ENCODE data around the gene RPSA.

The RPSA gene

DNA sequence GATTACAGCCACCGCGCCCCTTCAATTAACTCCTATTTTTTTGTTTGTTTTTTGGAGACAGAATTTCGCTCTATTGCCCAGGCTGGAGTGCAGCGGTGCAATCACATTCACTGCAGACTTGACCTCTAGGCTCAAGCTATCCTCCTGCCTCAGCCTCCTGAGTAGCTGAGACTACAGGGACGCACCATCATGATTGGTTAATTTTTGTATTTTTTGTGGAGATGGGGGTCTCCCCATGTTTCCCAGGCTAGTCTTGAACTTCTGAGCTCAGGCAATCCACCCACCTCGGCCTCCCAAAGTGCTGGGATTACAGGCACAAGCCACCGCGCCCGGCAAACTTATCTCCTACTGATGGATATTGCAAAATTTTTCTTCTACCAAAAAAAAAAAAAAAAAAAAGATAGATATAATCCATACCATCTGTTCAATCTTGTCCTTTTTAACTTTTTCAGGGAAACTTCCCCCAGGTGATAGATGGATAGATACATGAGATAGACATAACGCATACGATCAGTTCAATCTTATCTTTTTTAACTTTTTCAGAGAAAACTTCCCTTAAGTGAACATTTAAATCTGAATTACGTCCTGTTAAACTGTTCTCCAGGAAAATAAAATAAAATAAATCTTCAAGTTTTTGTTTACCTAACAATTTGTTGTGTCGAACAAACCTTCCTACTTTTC is 693 bp upstream of the RPSA start:
- TF ChIP-seq, protein P1, sequence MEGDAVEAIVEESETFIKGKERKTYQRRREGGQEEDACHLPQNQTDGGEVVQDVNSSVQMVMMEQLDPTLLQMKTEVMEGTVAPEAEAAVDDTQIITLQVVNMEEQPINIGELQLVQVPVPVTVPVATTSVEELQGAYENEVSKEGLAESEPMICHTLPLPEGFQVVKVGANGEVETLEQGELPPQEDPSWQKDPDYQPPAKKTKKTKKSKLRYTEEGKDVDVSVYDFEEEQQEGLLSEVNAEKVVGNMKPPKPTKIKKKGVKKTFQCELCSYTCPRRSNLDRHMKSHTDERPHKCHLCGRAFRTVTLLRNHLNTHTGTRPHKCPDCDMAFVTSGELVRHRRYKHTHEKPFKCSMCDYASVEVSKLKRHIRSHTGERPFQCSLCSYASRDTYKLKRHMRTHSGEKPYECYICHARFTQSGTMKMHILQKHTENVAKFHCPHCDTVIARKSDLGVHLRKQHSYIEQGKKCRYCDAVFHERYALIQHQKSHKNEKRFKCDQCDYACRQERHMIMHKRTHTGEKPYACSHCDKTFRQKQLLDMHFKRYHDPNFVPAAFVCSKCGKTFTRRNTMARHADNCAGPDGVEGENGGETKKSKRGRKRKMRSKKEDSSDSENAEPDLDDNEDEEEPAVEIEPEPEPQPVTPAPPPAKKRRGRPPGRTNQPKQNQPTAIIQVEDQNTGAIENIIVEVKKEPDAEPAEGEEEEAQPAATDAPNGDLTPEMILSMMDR (IDR thresholded peaks at IDR 0.05; ENCODE audit: control insufficient read depth, extremely low read depth, insufficient read depth), result no peak
- H3K4me3 ChIP-seq (ENCODE audit: low read depth, low read length), result peak overlapping the region; percentile 94
- DNase-seq (ENCODE audit: low read depth), result no peak

DNA sequence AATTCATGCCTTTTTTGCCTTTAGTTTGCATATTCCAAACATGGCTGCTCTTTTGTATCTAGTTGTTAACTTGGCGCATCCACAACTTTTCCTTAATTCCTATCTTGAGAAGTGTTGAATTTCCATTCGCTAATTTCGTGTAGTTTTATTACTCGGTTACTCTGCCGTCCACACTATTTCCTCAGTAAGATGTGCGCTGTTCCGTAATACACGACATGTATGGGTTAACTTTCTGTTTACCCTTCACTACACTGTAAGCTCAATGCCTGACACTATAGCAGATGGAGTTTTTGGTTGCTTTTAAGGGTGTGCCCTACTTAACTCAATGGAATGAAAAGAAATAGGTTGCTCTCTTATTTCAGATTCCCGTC is 724 bp downstream of the RPSA start:
- no peak for DNase-seq (ENCODE audit: low read depth)
- TF ChIP-seq, protein P1 (IDR thresholded peaks at IDR 0.05; ENCODE audit: control insufficient read depth, extremely low read depth, insufficient read depth), result no peak
- H3K4me3 ChIP-seq (ENCODE audit: low read depth, low read length), result peak overlapping the region; percentile 94

GRCh38 chr3:39407773-39408492 is 1.4 kb downstream of the RPSA start:
- no peak for DNase-seq (ENCODE audit: low read depth)
- H3K4me3 ChIP-seq (ENCODE audit: low read depth, low read length), result peak overlapping the region; percentile 94
- TF ChIP-seq, protein P1 (IDR thresholded peaks at IDR 0.05; ENCODE audit: control insufficient read depth, extremely low read depth, insufficient read depth), result no peak

DNA sequence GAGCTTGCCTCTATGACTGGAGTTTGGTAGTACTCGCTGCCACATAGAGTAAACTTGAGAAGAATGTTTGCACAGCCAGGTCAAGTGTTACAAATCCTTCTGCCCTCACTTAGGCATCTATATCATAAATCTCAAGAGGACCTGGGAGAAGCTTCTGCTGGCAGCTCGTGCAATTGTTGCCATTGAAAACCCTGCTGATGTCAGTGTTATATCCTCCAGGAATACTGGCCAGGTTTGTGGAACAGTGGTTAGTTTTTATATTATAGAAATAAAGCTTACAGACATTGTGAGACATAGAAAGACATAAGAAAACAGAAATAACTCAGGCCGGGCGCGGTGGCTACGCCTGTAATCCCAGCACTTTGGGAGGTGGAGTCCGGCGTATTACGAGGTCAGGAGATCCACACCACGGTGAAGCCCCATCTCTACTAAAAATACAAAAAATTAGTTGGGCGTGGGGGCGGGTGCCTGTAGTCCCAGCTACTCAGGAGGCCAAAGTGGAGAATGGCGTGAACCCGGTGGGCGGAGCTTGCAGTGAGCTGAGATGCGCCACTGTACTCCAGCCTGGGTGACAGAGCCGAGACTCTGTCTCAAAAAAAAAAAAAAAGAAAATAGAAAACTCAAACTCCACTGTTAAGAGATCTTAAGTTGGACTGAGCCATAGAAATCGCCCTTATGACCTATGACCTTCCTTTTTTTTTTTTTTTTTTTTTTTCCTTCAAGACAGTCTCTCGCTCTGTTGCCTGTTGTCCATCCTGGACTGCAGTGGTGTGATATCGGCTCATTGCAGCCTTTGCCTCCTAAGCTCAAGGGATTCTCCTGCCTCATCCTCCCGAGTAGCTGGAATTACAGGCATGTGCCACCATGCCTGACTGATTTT is 2.2 kb downstream of the RPSA start:
- DNase-seq (ENCODE audit: low read depth), result no peak
- H3K4me3 ChIP-seq (ENCODE audit: low read depth, low read length), result peak overlapping the region; percentile 94

DNA sequence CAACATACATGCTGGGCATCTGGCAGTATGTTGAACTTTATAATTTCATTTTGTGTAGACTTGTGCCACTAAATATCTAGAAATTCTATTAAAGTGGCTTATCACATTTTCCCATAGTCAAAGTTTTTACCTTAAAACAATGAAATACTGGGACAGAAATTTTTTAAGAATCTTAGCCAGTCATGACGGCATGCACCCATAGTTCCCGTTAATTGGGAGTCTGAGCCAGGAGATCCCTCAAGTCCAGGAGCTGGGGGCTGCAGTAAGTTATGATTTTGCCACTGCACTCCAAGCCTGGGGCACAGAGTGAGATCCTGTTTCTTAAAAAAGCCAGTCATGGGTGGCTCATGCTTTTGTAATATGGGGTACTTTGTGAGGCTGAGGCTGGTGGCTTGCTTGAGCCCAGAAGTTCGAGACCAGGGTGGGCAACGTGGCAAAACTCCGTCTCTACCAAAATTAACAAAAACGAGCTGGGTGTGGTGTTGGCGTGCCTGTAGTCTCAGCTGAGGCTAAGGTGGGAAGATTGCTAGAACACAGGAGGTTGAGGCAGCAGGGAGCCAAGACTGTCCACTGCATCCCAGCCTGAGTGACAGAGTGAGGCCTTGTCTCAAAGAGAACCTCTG is 3.1 kb downstream of the RPSA start:
- H3K4me3 ChIP-seq (ENCODE audit: low read depth, low read length), result no peak overlapping the region
- TF ChIP-seq, protein P1 (IDR thresholded peaks at IDR 0.05; ENCODE audit: control insufficient read depth, extremely low read depth, insufficient read depth), result no peak
- no peak for DNase-seq (ENCODE audit: low read depth)

More for the DNA sequence above, 2.2 kb downstream of the RPSA start:
- TF ChIP-seq, protein P1 (IDR thresholded peaks at IDR 0.05; ENCODE audit: control insufficient read depth, extremely low read depth, insufficient read depth), result no peak

DNA sequence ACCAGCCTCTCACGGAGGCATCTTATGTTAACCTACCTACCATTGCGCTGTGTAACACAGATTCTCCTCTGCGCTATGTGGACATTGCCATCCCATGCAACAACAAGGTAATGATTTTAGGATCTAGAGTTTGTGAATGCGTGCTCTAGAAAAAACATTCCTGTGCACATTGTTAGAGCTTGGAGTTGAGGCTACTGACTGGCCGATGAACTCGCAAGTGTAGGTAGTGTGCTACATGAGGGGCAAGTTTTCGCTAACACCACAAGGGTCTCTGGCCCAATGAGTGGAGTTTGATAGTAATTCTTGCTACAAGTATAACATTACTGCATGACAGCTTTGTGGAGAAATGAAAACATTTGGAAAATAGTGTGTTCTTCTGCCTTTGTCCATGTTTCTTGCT is 4.4 kb downstream of the RPSA start:
- no peak for DNase-seq (ENCODE audit: low read depth)
- no peak overlapping the region for H3K4me3 ChIP-seq (ENCODE audit: low read depth, low read length)
- TF ChIP-seq, protein P1 (IDR thresholded peaks at IDR 0.05; ENCODE audit: control insufficient read depth, extremely low read depth, insufficient read depth), result no peak

Data from LNCaP clone FGC (cell line).